ENCODE measurements around the gene C3orf70.

DNA sequence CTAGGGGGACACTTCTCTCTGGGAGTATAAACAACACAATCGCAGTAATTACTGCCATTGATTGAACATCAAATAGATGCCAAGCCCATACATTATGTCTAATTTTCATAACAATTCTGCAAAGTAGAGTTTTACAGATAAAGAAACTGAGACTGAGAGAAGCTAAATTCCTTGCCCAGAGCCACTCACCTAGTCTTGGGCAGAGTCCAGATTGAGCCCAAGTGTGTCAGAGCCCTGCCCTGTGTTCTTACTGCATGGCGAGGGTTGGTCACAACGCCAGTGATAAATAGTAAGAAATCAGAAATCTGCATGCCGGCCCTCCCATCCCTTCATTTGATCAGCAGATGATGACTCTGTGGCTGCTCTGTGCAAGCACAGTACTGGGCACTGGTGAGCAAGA is 106.3 kb downstream of the C3orf70 start:
- TF ChIP-seq, protein P1, sequence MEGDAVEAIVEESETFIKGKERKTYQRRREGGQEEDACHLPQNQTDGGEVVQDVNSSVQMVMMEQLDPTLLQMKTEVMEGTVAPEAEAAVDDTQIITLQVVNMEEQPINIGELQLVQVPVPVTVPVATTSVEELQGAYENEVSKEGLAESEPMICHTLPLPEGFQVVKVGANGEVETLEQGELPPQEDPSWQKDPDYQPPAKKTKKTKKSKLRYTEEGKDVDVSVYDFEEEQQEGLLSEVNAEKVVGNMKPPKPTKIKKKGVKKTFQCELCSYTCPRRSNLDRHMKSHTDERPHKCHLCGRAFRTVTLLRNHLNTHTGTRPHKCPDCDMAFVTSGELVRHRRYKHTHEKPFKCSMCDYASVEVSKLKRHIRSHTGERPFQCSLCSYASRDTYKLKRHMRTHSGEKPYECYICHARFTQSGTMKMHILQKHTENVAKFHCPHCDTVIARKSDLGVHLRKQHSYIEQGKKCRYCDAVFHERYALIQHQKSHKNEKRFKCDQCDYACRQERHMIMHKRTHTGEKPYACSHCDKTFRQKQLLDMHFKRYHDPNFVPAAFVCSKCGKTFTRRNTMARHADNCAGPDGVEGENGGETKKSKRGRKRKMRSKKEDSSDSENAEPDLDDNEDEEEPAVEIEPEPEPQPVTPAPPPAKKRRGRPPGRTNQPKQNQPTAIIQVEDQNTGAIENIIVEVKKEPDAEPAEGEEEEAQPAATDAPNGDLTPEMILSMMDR (IDR thresholded peaks at IDR 0.05) = no peak
- TF ChIP-seq POLR2A (IDR thresholded peaks at IDR 0.05) (no peak), EP300 (IDR thresholded peaks at IDR 0.05) (no peak)

Data from tibial nerve (tissue), 4 donors.